ENCODE data around the gene CAPZB. TPM values are rescaled to one million over a fixed set of nuclear protein-coding genes. Genes with fewer than 3 reads are reported as not detected.

CAPZB gene
- total and polyA plus RNA-seq, 2 experiments from 2014 or later, result 229 to 494 TPM

DNA sequence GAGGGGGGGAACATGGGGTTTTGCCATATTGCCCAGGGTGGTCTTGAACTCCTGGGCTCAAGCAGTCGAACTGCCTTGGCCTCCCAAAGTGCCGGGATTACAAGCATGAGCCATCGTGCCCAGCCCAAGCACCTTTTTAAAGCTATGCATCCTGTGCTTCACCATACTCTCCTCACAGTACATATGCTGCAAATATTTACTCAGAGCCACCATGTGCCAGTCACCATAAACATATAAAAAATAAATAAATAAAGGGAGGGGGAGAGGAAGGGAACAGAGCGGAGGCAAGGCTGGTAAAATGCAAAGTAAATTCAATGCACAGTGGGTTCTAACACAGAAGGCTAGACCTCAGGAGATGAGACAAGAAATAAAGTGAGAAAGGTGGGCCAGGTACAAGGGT is 64.7 kb downstream of the CAPZB start:
- Histone ChIP-seq H3K79me2 (ENCODE audit: insufficient read depth) (peaks cover 100% of the 10 kb centered on the region), H3K36me3 (ENCODE audit: low read depth) (peaks cover 13% of the 10 kb centered on the region; the same call in 1 of the 2 replicates), H3K4me1 (ENCODE audit: insufficient read depth) (peaks cover 57% of the 10 kb centered on the region), H3K9me3 (ENCODE audit: low read depth) (no peaks in the 10 kb centered on the region), H3K9me2 (ENCODE audit: insufficient read depth) (no peaks in the 10 kb centered on the region), H3K4me3 (no peak overlapping the region), H3K9ac (no peak overlapping the region), H3K4me2 (ENCODE audit: unreplicated experiment) (no peak overlapping the region), H3K27me3 (replicated peaks; ENCODE audit: insufficient read depth) (no peaks in the 10 kb centered on the region), H2AFZ (no peak overlapping the region), H3K27ac (peak overlapping the region; percentile 92; the same call in 1 of the 2 replicates), H4K20me1 (ENCODE audit: insufficient read depth) (no peaks in the 10 kb centered on the region), H3F3A (ENCODE audit: insufficient read depth) (peaks cover 65% of the 10 kb centered on the region)
- WGBS, 2 experiments (ENCODE audit: low coverage in 1 of 2, low lambda C conversion rate in 2 of 2, missing lambda C conversion rate in 2 of 2), result 92 to 94% methylated on average over 4 of the region's 4 CpGs
- TF ChIP-seq EZH2 (IDR thresholded peaks at IDR 0.05; ENCODE audit: insufficient read depth, poor library complexity, severe bottlenecking) (no peak), EZH2phosphoT487 (IDR thresholded peaks at IDR 0.05; ENCODE audit: insufficient read depth, low read depth) (no peak)
- in situ Hi-C loops (cut with MboI), result no loop called here
- DNase-seq, result no peak

DNA sequence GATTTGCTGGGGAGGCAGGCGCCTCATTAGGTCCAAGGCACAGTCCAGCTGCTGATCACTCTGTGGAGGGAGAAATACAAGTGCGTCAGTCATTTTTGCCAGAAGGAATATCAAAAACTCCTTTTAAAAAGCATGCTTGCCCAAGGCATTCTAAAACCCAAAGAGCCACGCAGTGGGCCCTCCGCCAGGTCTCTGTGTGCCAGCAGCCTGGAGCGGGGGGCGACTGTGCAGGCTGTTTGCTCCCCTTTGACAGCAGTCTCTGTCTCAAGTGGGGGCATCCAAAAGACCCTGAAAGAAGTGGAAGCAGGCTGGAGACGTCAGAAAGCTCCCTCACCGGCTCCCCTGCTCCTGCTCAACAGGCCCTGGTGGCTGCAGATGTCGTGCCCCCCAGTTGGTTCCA is 65.6 kb downstream of the CAPZB start:
- no peak overlapping the region for H3K9ac ChIP-seq
- DNase-seq, result no peak
- TF ChIP-seq EZH2 (IDR thresholded peaks at IDR 0.05; ENCODE audit: insufficient read depth, poor library complexity, severe bottlenecking) (no peak), EZH2phosphoT487 (IDR thresholded peaks at IDR 0.05; ENCODE audit: insufficient read depth, low read depth) (no peak)
- WGBS, 2 experiments (ENCODE audit: low coverage in 1 of 2, low lambda C conversion rate in 2 of 2, missing lambda C conversion rate in 2 of 2), result 66 to 73% methylated on average over 9 of the region's 9 CpGs
- H4K20me1 ChIP-seq (ENCODE audit: insufficient read depth), result no peaks in the 10 kb centered on the region
- H3K4me2 ChIP-seq (ENCODE audit: unreplicated experiment), result no peak overlapping the region
- in situ Hi-C loops (cut with MboI), result no loop called here
- no peaks in the 10 kb centered on the region for H3K27me3 ChIP-seq (replicated peaks; ENCODE audit: insufficient read depth)
- peaks cover 58% of the 10 kb centered on the region for H3F3A ChIP-seq (ENCODE audit: insufficient read depth)
- peak overlapping the region; percentile 76; the same call in 1 of the 2 replicates for H3K27ac ChIP-seq
- no peaks in the 10 kb centered on the region for H3K9me3 ChIP-seq (ENCODE audit: low read depth)
- peaks cover 53% of the 10 kb centered on the region for H3K4me1 ChIP-seq (ENCODE audit: insufficient read depth)
- no peak overlapping the region for H2AFZ ChIP-seq
- H3K36me3 ChIP-seq (ENCODE audit: low read depth), result peaks cover 16% of the 10 kb centered on the region; the same call in 1 of the 2 replicates
- no peak overlapping the region for H3K4me3 ChIP-seq
- no peaks in the 10 kb centered on the region for H3K9me2 ChIP-seq (ENCODE audit: insufficient read depth)
- H3K79me2 ChIP-seq (ENCODE audit: insufficient read depth), result peaks cover 100% of the 10 kb centered on the region

GRCh38 chr1:19418503-19418971 is 66.8 kb downstream of the CAPZB start:
- TF ChIP-seq EZH2 (IDR thresholded peaks at IDR 0.05; ENCODE audit: insufficient read depth, poor library complexity, severe bottlenecking) (no peak), EZH2phosphoT487 (IDR thresholded peaks at IDR 0.05; ENCODE audit: insufficient read depth, low read depth) (no peak)
- DNase-seq, result peak; percentile 77
- in situ Hi-C loops (cut with MboI), result no loop called here
- Histone ChIP-seq H3K9me3 (ENCODE audit: low read depth) (no peaks in the 10 kb centered on the region), H3K4me1 (ENCODE audit: insufficient read depth) (peaks cover 47% of the 10 kb centered on the region), H3K4me2 (ENCODE audit: unreplicated experiment) (no peak overlapping the region), H3K4me3 (no peak overlapping the region), H3F3A (ENCODE audit: insufficient read depth) (peaks cover 57% of the 10 kb centered on the region), H3K36me3 (ENCODE audit: low read depth) (peaks cover 16% of the 10 kb centered on the region; the same call in 1 of the 2 replicates), H4K20me1 (ENCODE audit: insufficient read depth) (no peaks in the 10 kb centered on the region), H3K9ac (peak overlapping the region; percentile 44; the same call in 1 of the 2 replicates), H3K9me2 (ENCODE audit: insufficient read depth) (no peaks in the 10 kb centered on the region), H3K79me2 (ENCODE audit: insufficient read depth) (peaks cover 100% of the 10 kb centered on the region), H2AFZ (no peak overlapping the region), H3K27me3 (replicated peaks; ENCODE audit: insufficient read depth) (no peaks in the 10 kb centered on the region), H3K27ac (peak overlapping the region; percentile 76)
- 60 to 61% methylated on average over 5 of the region's 5 CpGs for WGBS, 2 experiments (ENCODE audit: low coverage in 1 of 2, low lambda C conversion rate in 2 of 2, missing lambda C conversion rate in 2 of 2)

GRCh38 chr1:19416921-19417470 is 68.3 kb downstream of the CAPZB start:
- H3K27me3 ChIP-seq (replicated peaks; ENCODE audit: insufficient read depth), result no peaks in the 10 kb centered on the region
- TF ChIP-seq EZH2 (IDR thresholded peaks at IDR 0.05; ENCODE audit: insufficient read depth, poor library complexity, severe bottlenecking) (no peak), EZH2phosphoT487 (IDR thresholded peaks at IDR 0.05; ENCODE audit: insufficient read depth, low read depth) (no peak)
- DNase-seq, result peak; percentile 43
- whole genome bisulfite sequencing, 2 experiments (ENCODE audit: low coverage in 1 of 2, low lambda C conversion rate in 2 of 2, missing lambda C conversion rate in 2 of 2), result 41 to 52% methylated on average over 6 of the region's 6 CpGs
- H3F3A ChIP-seq (ENCODE audit: insufficient read depth), result peaks cover 47% of the 10 kb centered on the region
- H3K4me1 ChIP-seq (ENCODE audit: insufficient read depth), result peaks cover 37% of the 10 kb centered on the region
- in situ Hi-C loops (cut with MboI), result no loop called here
- no peak overlapping the region for H3K4me2 ChIP-seq (ENCODE audit: unreplicated experiment)
- peaks cover 16% of the 10 kb centered on the region; the same call in 1 of the 2 replicates for H3K36me3 ChIP-seq (ENCODE audit: low read depth)
- no peaks in the 10 kb centered on the region for H3K9me3 ChIP-seq (ENCODE audit: low read depth)
- no peak overlapping the region for H3K4me3 ChIP-seq
- H2AFZ ChIP-seq, result no peak overlapping the region
- peak overlapping the region; percentile 76 for H3K27ac ChIP-seq
- peaks cover 100% of the 10 kb centered on the region for H3K79me2 ChIP-seq (ENCODE audit: insufficient read depth)
- peak overlapping the region; percentile 12; the same call in 1 of the 2 replicates for H3K9ac ChIP-seq
- H3K9me2 ChIP-seq (ENCODE audit: insufficient read depth), result no peaks in the 10 kb centered on the region
- no peaks in the 10 kb centered on the region for H4K20me1 ChIP-seq (ENCODE audit: insufficient read depth)
